ENCODE results near the gene CLIC4.

- TF ChIP-seq CTCF (IDR thresholded peaks at IDR 0.05) (no peak), POLR2A (IDR thresholded peaks at IDR 0.05) (no peak)
Measured at GRCh38 chr1:24888971-24889676, 143.9 kb downstream of the CLIC4 start.
